ENCODE measurements around the gene RHOA. TPM values are rescaled to one million over a fixed set of nuclear protein-coding genes. Genes with fewer than 3 reads are reported as not detected.
A peak's percentile ranks its signal among the peaks of the same experiment; 100 is the strongest.

The RHOA gene
- total and polyA plus RNA-seq, 2 of the 8 experiments (the other 6 are each of a cell fraction or from before 2014, with no cell fraction given) = 176 to 397 TPM

- TF ChIP-seq CHD7 (IDR thresholded peaks at IDR 0.05; ENCODE audit: insufficient replicate concordance, low read length) (peak; percentile 19), SAP30 (IDR thresholded peaks at IDR 0.05; ENCODE audit: insufficient read depth, insufficient replicate concordance, low read length) (peak; percentile 38), YY1 (IDR thresholded peaks at IDR 0.05; ENCODE audit: low read depth, low read length) (no peak), SIN3A (conservative IDR thresholded peaks at IDR 0.05 in 1 of 2, IDR thresholded peaks at IDR 0.05 in 1 of 2; ENCODE audit: low read depth in 1 of 2, low read length in 2 of 2) (peak in 1 of 2 experiments; percentile 70; a peak in 2 of 4 replicates), ASH2L (IDR thresholded peaks at IDR 0.05; ENCODE audit: low read length) (peak; percentile 67)
Observed at GRCh38 chr3:49410846-49411534, 786 bp downstream of the RHOA start (continued).
